ENCODE measurements around the gene ABLIM2.

Gene ABLIM2

GRCh38 chr4:8136972-8137710, 21.5 kb downstream of the ABLIM2 start:
- no peak for DNase-seq (ENCODE audit: low spot score)

- no peak for DNase-seq (ENCODE audit: low spot score)
Observed at GRCh38 chr4:8136529-8136928, 22.1 kb downstream of the ABLIM2 start.

- DNase-seq (ENCODE audit: low spot score): no peak
Observed at GRCh38 chr4:8135666-8136065, 22.9 kb downstream of the ABLIM2 start.

- no peak for DNase-seq (ENCODE audit: low spot score)
Observed at GRCh38 chr4:8133897-8134563, 24.6 kb downstream of the ABLIM2 start.

- DNase-seq (ENCODE audit: low spot score): no peak
Observed at GRCh38 chr4:8132947-8133705, 25.5 kb downstream of the ABLIM2 start.

GRCh38 chr4:8132400-8132799, 26.2 kb downstream of the ABLIM2 start:
- no peak for DNase-seq (ENCODE audit: low spot score)

- no peak for DNase-seq (ENCODE audit: low spot score)
Observed at GRCh38 chr4:8131826-8132225, 26.8 kb downstream of the ABLIM2 start.

- no peak for DNase-seq (ENCODE audit: low spot score)
Observed at GRCh38 chr4:8131210-8131609, 27.4 kb downstream of the ABLIM2 start.

- DNase-seq (ENCODE audit: low spot score): no peak
Observed at GRCh38 chr4:8130346-8131066, 28.1 kb downstream of the ABLIM2 start.

GRCh38 chr4:8129785-8130184, 28.8 kb downstream of the ABLIM2 start:
- no peak for DNase-seq (ENCODE audit: low spot score)

GRCh38 chr4:8129136-8129535, 29.5 kb downstream of the ABLIM2 start:
- DNase-seq (ENCODE audit: low spot score): no peak

GRCh38 chr4:8128100-8128856, 30.3 kb downstream of the ABLIM2 start:
- no peak for DNase-seq (ENCODE audit: low spot score)

- no peak for DNase-seq (ENCODE audit: low spot score)
Observed at GRCh38 chr4:8127051-8127826, 31.4 kb downstream of the ABLIM2 start.

GRCh38 chr4:8126523-8126922, 32.1 kb downstream of the ABLIM2 start:
- DNase-seq (ENCODE audit: low spot score): no peak

GRCh38 chr4:8125526-8126056, 33.0 kb downstream of the ABLIM2 start:
- no peak for DNase-seq (ENCODE audit: low spot score)

GRCh38 chr4:8123870-8124269, 34.7 kb downstream of the ABLIM2 start:
- DNase-seq (ENCODE audit: low spot score): no peak

GRCh38 chr4:8123389-8123788, 35.2 kb downstream of the ABLIM2 start:
- no peak for DNase-seq (ENCODE audit: low spot score)

GRCh38 chr4:8122746-8123145, 35.9 kb downstream of the ABLIM2 start:
- no peak for DNase-seq (ENCODE audit: low spot score)

- DNase-seq (ENCODE audit: low spot score): no peak
Observed at GRCh38 chr4:8121292-8122015, 37.2 kb downstream of the ABLIM2 start.

- no peak for DNase-seq (ENCODE audit: low spot score)
Observed at GRCh38 chr4:8120501-8120900, 38.1 kb downstream of the ABLIM2 start.

Measured in CD4-positive, alpha-beta T cell treated with Interleukin-2 at 100 ng/mL for 4 hours (primary cell).